ENCODE data around the gene RPL37.
A peak's percentile ranks its signal among the peaks of the same experiment; 100 is the strongest.
"Not testable (repeated sequence)": the region's sequence is repeated elsewhere in the genome, so short reads cannot be mapped to it uniquely, and the experiment has no call there.

The RPL37 gene

DNA sequence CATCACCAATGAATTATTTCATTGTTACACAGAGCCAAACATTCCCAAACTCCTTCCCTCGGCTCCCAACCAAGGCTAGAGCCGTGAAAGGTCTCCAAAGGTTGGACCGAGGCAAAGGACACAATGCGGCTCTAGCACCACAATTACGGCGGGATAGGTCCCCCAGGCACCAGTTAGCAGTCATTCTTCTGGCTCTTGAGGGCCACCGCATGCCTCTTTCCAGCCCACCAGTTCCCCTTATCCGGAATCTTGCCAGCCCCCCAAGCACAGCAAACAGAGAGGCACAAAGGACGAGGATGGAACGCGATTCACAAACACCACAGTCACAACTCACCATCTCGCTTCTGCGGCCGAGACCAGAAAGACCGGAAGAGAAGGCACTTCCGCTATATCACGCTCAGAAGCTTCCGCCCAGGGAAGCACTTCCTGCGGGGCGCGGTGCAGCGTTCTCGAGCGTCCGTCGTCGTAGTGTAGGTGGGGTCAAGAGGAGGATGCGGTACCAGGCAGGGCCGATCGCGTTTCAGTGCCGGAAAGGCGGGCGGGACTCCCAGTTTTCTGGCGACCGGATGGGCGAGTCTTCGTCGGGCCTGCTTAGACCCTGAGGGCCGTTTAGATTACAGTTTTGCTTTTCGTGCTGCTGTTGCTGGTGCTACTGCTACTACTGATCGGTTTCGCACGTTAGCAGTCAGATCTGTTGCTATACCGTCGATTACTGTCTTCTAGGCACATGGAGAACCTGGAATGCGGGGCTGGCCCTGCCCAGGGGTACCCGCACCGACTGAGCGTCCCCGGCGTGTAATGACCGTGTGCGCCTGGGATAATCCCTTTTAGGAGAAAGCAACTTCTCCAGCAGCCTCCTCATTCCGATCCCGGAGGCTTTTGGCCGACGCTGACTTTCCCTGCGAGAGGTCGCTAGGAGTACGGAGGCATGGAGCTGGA, at the start of gene RPL37:
Gene RPL37, minus strand, starts transcription at position 374 of the 939 bp plus-strand sequence. Its CDS starts 37 bp downstream, at position 337.
- peaks cover 46% of the 10 kb centered on the region for H3K36me3 ChIP-seq (ENCODE audit: control insufficient read depth, insufficient read depth, low read length)
- H3K27me3 ChIP-seq (ENCODE audit: control insufficient read depth, insufficient read depth, low read length): no peaks in the 10 kb centered on the region
- peak within 1 kb of the TSS; percentile 99 for H3K4me3 ChIP-seq (ENCODE audit: low read depth, low read length)

DNA sequence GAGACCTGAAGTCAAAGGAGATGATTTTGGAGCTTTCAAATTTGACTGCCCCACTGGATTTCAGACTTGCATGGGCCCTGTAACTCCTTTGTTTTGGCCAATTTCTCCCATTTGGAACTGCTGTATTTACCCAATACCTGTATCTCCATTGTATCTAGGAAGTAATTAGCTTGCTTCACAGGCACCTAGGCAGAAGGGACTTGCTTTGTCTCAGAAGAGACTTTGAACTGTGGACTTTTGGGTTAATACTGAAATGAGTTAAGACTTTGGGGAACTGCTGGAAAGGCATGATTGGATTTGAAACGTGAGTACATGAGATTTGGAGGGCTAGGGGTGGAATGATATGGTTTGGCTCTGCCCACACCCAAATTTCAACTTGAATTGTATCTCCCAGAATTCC, 48.0 kb upstream of the RPL37 start:
- H3K36me3 ChIP-seq (ENCODE audit: control insufficient read depth, insufficient read depth, low read length); H3K9me3 ChIP-seq (ENCODE audit: control insufficient read depth, insufficient read depth, low read length); H3K4me1 ChIP-seq (ENCODE audit: control insufficient read depth, insufficient read depth, low read length): not testable (repeated sequence)

More for the DNA sequence above, at the start of gene RPL37:
- Histone ChIP-seq H3K4me1 (ENCODE audit: control insufficient read depth, insufficient read depth, low read length) (peaks cover 9% of the 10 kb centered on the region), H3K9ac (ENCODE audit: low read depth, low read length) (peak within 1 kb of the TSS; percentile 100), H3K9me3 (ENCODE audit: control insufficient read depth, insufficient read depth, low read length) (no peaks in the 10 kb centered on the region)

DNA sequence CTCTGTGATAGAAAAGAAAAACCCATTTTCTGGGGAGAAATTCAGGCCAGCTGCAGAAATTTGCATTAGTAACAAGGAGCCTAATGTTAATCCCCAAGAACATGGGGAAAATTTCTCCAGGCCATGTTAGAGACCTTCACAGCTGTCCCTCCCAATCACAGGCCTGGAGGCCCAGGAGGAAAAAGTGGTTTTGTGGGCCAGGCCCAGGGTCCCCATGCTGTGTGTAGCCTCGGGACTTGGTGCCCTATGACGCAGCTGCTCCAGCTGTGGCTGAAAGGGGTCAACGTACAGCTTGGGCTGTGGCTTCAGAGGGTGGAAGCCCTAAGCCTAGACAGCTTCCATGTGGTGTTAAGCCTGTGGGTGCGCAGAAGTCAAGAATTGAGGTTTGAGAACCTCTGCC, 47.3 kb upstream of the RPL37 start:
- H3K36me3 ChIP-seq (ENCODE audit: control insufficient read depth, insufficient read depth, low read length): no peaks in the 10 kb centered on the region
- no peaks in the 10 kb centered on the region for H3K4me1 ChIP-seq (ENCODE audit: control insufficient read depth, insufficient read depth, low read length)
- H3K9ac ChIP-seq (ENCODE audit: low read depth, low read length): no peak overlapping the region
- H3K4me3 ChIP-seq (ENCODE audit: low read depth, low read length): no peak overlapping the region
- H3K27me3 ChIP-seq (ENCODE audit: control insufficient read depth, insufficient read depth, low read length): no peaks in the 10 kb centered on the region
- H3K9me3 ChIP-seq (ENCODE audit: control insufficient read depth, insufficient read depth, low read length): no peaks in the 10 kb centered on the region

More for the DNA sequence above, 48.0 kb upstream of the RPL37 start:
- not testable (repeated sequence) for H3K27me3 ChIP-seq (ENCODE audit: control insufficient read depth, insufficient read depth, low read length); H3K9ac ChIP-seq (ENCODE audit: low read depth, low read length); H3K4me3 ChIP-seq (ENCODE audit: low read depth, low read length)

DNA sequence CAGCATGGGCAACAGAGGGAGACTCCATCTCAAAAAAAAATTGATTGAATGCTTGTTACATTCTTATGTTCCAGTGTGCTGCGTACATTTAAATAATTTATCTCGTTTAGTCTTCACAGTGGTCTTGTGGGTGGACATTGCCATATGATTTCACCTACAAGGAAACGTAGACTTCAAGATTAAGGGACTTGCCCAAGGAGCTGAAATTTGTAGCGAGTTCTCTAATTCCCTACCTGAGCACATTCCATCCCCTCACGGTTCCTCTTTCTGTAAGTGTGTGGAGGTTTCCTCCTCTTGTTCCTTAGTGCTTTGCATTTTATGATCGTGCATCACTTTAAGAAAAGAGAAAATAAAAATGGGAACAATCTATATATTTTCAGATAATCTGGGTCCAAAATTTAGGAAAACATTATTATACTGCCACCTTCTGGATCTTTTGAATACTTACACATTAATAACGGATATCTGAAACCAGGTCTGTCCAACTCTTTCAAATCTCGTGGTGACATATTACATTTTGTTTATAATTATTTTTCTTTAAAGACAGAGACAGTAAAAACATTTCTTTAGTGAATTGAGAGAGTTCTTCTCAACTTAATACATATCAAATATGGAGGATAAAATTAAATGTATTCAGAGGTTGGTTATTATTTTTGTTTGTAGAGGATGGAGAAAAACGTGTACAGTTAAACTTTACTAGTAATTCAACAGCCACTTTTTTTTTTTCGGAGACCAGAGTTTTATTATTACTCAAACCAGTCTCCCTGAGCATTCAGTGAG, 44.3 kb upstream of the RPL37 start:
- Histone ChIP-seq H3K36me3 (ENCODE audit: control insufficient read depth, insufficient read depth, low read length) (no peaks in the 10 kb centered on the region), H3K4me1 (ENCODE audit: control insufficient read depth, insufficient read depth, low read length) (no peaks in the 10 kb centered on the region), H3K9me3 (ENCODE audit: control insufficient read depth, insufficient read depth, low read length) (no peaks in the 10 kb centered on the region), H3K4me3 (ENCODE audit: low read depth, low read length) (no peak overlapping the region), H3K9ac (ENCODE audit: low read depth, low read length) (no peak overlapping the region), H3K27me3 (ENCODE audit: control insufficient read depth, insufficient read depth, low read length) (no peaks in the 10 kb centered on the region)

DNA sequence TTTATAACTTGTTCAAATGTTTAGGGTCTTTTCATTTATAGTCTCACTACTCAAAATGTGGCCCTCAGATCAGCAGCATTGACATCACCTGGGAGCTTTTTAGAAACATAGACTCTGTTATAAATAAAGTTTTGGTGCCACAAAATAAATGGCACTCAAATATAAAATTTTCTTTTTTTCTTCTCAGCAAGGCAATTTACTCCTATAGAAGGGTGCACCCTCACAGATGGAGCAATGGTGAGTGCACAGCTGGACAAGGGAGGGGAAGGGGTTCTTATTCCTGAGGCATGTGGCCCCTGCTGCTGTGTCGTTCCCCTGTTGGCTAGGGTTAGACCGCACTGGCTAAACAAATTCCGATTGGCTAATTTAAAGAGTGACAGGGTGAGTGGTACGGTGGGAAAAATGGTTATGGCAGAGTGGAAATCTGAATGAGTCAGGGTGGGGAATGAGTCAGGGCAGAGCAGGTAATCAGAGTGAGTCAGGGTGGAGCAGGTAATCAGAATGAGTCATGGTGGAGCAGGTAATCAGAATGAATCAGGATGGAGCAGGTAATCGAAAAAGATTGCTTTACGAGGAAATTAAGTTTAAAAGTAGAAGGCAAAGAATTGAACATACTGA, 42.5 kb upstream of the RPL37 start:
- no peaks in the 10 kb centered on the region for H3K4me1 ChIP-seq (ENCODE audit: control insufficient read depth, insufficient read depth, low read length)
- no peaks in the 10 kb centered on the region for H3K9me3 ChIP-seq (ENCODE audit: control insufficient read depth, insufficient read depth, low read length)
- H3K4me3 ChIP-seq (ENCODE audit: low read depth, low read length): no peak overlapping the region
- H3K27me3 ChIP-seq (ENCODE audit: control insufficient read depth, insufficient read depth, low read length): no peaks in the 10 kb centered on the region
- no peaks in the 10 kb centered on the region for H3K36me3 ChIP-seq (ENCODE audit: control insufficient read depth, insufficient read depth, low read length)
- H3K9ac ChIP-seq (ENCODE audit: low read depth, low read length): no peak overlapping the region

DNA sequence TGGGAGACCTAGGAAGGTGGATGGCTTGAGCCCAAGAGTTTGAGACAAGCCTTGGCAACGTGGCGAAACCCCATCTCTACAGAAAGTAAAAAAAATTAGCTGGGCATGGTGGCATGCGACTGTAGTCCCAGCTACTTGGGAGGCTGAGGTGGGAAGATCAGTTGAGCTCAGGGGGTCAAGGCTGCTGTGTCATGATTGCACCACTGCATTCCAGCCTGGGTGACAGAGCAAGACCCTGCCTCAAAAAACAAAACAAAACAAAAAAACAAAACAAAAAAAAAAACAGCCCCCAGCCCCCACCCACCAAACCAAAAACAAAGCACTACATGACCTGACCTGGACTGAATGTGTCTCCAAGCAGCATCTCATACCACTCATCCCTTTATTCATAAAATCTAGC, 40.9 kb upstream of the RPL37 start:
- H3K27me3 ChIP-seq (ENCODE audit: control insufficient read depth, insufficient read depth, low read length): no peaks in the 10 kb centered on the region
- peaks cover 4% of the 10 kb centered on the region for H3K4me1 ChIP-seq (ENCODE audit: control insufficient read depth, insufficient read depth, low read length)
- H3K4me3 ChIP-seq (ENCODE audit: low read depth, low read length): no peak overlapping the region
- no peaks in the 10 kb centered on the region for H3K36me3 ChIP-seq (ENCODE audit: control insufficient read depth, insufficient read depth, low read length)
- H3K9me3 ChIP-seq (ENCODE audit: control insufficient read depth, insufficient read depth, low read length): no peaks in the 10 kb centered on the region
- no peak overlapping the region for H3K9ac ChIP-seq (ENCODE audit: low read depth, low read length)

DNA sequence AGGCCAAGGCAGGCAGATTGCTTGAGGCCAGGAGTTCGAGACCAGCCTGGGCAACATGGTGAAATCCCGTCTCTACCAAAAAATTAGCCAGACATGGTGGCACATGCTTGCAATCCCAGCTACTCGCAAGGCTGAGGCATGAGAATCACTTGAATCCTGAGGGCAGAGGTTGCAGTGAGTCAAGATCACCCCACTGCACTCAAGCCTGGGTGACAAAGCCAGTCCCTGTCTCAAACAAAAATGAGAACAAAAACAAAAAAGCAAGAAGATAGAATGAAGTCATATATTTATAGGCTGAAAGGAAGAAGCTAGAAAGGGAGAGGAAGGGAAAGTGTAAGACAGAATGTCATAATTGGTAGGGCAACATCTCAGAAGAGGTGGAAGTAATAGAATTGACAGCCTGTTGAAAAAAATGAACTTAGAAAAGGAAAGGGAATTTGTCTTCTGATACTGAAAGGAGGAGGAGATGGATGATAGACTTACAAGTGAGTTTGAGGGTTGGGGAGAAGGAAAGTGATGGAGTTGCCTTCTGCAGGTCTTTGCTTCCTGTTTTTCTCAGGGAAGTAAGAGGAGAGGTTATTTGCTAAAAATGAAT, 38.4 kb upstream of the RPL37 start:
- H3K27me3 ChIP-seq (ENCODE audit: control insufficient read depth, insufficient read depth, low read length): no peaks in the 10 kb centered on the region
- no peaks in the 10 kb centered on the region for H3K36me3 ChIP-seq (ENCODE audit: control insufficient read depth, insufficient read depth, low read length)
- no peaks in the 10 kb centered on the region for H3K9me3 ChIP-seq (ENCODE audit: control insufficient read depth, insufficient read depth, low read length)
- H3K9ac ChIP-seq (ENCODE audit: low read depth, low read length): no peak overlapping the region
- H3K4me1 ChIP-seq (ENCODE audit: control insufficient read depth, insufficient read depth, low read length): peaks cover 8% of the 10 kb centered on the region
- H3K4me3 ChIP-seq (ENCODE audit: low read depth, low read length): no peak overlapping the region

DNA sequence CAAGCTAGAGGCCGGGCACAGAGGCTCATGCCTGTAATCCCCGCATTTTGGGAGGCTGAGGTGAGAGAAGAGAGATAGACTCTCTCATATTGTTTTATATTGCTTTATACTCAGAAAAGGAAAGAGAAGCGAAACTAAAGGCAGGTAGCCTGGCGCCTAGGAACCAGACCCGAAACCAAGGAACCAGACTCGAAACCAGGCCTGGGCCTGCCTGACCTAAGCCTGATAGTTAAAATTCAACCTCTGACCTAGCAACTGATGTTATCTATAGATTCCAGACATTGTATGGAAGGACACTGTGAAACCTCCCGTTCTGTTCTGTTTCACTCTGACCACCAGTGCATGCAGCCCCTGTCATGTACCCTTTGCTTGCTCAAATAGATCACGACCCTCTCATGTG, 37.2 kb upstream of the RPL37 start:
- H3K9ac ChIP-seq (ENCODE audit: low read depth, low read length); H3K27me3 ChIP-seq (ENCODE audit: control insufficient read depth, insufficient read depth, low read length); H3K9me3 ChIP-seq (ENCODE audit: control insufficient read depth, insufficient read depth, low read length); H3K4me1 ChIP-seq (ENCODE audit: control insufficient read depth, insufficient read depth, low read length); H3K4me3 ChIP-seq (ENCODE audit: low read depth, low read length); H3K36me3 ChIP-seq (ENCODE audit: control insufficient read depth, insufficient read depth, low read length): not testable (repeated sequence)

DNA sequence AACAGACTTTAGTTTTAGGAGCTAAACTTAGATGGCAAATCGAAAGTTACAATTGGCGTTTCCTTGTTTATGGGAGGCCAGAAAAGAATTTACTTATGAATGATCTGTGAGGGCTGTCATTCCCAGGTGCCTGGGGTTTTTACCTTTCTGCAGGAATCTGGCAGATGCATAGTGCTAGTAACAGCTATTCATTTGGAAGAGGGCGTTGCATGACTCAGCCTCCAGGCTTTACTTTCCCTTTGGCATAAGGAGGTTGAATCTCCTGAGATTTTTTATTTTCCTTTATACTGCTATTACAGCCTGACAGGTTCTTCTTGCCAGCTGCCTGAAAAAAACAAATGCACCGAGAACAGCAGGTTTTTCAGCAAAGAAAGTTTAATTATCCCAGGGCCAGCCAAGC, 36.2 kb upstream of the RPL37 start:
- H3K9me3 ChIP-seq (ENCODE audit: control insufficient read depth, insufficient read depth, low read length): no peaks in the 10 kb centered on the region
- no peaks in the 10 kb centered on the region for H3K27me3 ChIP-seq (ENCODE audit: control insufficient read depth, insufficient read depth, low read length)
- no peak overlapping the region for H3K4me3 ChIP-seq (ENCODE audit: low read depth, low read length)
- H3K36me3 ChIP-seq (ENCODE audit: control insufficient read depth, insufficient read depth, low read length): no peaks in the 10 kb centered on the region
- H3K4me1 ChIP-seq (ENCODE audit: control insufficient read depth, insufficient read depth, low read length): peaks cover 8% of the 10 kb centered on the region
- no peak overlapping the region for H3K9ac ChIP-seq (ENCODE audit: low read depth, low read length)

DNA sequence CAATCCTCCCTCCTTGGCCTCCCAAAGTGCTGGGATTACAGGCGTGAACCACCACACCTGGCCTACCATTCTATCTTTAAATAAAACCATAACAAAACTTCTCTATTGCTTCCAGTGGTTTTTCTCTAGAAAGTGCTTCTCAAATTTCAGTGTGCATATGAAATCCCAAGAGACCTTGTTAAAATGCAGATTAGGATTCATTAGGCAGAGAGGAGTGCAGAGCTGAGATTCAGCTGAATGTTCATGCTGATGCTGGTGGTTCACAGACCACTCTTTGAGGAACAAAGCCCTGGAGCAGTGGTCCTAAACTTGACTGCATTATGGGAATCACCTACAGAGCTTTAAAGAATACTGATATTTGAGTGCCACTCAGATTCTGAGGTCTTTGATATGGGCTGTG, 34.4 kb upstream of the RPL37 start:
- Histone ChIP-seq H3K4me3 (ENCODE audit: low read depth, low read length) (no peak overlapping the region), H3K36me3 (ENCODE audit: control insufficient read depth, insufficient read depth, low read length) (no peaks in the 10 kb centered on the region), H3K9ac (ENCODE audit: low read depth, low read length) (no peak overlapping the region), H3K27me3 (ENCODE audit: control insufficient read depth, insufficient read depth, low read length) (no peaks in the 10 kb centered on the region), H3K9me3 (ENCODE audit: control insufficient read depth, insufficient read depth, low read length) (no peaks in the 10 kb centered on the region), H3K4me1 (ENCODE audit: control insufficient read depth, insufficient read depth, low read length) (peaks cover 8% of the 10 kb centered on the region)

DNA sequence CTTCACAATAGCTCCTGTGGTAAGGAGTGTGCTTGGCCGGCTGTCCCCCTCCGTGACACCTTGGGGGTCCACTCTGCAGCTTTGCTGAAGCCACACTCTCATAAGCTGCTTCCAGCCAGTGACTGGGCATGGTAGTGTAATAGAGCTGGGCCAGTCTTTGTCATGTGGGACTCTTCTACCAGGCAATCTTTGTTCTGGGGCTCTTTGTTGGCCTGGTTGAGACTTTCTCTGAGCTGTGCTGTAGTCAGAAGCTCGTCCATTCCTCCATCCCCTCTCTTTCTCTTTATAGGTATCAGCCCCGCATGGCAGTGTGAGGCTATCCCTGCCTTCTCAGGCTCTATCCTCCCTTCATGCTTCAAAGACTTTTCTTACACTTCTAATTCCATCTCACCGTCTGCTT, 31.8 kb upstream of the RPL37 start:
- no peaks in the 10 kb centered on the region for H3K27me3 ChIP-seq (ENCODE audit: control insufficient read depth, insufficient read depth, low read length)
- H3K9ac ChIP-seq (ENCODE audit: low read depth, low read length): no peak overlapping the region
- H3K36me3 ChIP-seq (ENCODE audit: control insufficient read depth, insufficient read depth, low read length): no peaks in the 10 kb centered on the region
- H3K9me3 ChIP-seq (ENCODE audit: control insufficient read depth, insufficient read depth, low read length): no peaks in the 10 kb centered on the region
- peaks cover 8% of the 10 kb centered on the region for H3K4me1 ChIP-seq (ENCODE audit: control insufficient read depth, insufficient read depth, low read length)
- no peak overlapping the region for H3K4me3 ChIP-seq (ENCODE audit: low read depth, low read length)
